ENCODE measurements around the gene RNGTT.

Gene RNGTT

DNA sequence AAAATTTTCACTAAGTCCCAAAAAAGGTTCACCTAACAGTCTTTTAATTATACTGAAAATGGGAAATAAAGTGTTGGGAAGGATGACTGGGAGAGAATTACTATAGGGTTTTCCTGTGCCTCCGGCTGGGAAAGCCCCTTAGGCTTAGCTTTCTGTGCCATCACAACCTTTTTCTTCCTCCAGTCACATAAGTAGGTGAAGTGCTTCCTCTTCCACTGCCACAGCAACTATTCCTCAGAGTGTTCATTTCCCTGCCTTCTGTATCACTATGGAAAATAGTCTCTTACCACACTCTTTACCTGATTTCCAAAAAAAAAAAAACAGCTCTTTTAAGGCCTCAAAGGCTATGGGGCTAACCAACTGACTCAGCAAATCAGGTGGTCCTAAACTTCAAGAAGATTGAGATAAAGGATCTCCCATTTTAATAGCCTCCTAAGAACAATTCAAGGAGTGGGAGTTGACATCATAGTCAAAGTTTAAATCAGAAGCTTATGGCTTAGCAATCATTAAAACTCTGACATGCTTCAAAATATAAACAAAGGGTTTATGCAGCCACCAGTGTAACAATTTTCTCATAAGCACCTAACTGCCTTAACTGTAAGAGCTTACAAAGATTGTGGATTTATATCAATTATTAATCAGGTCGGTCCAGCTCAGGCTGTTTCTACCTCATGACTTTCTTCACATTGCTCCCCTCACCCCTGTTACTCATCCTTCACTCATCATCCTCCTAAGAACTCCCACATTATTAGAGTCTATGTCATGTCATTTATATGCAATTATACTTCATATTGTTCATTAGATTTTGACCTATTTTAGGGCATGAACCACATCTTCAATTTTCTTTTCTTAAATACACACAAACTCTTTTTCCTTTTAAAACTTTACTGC, 95.3 kb downstream of the RNGTT start:
- no peak for DNase-seq (ENCODE audit: low read depth)
- H3K4me3 ChIP-seq (ENCODE audit: control insufficient read depth, low read depth, low read length), result no peak overlapping the region
- TF ChIP-seq, protein P1, sequence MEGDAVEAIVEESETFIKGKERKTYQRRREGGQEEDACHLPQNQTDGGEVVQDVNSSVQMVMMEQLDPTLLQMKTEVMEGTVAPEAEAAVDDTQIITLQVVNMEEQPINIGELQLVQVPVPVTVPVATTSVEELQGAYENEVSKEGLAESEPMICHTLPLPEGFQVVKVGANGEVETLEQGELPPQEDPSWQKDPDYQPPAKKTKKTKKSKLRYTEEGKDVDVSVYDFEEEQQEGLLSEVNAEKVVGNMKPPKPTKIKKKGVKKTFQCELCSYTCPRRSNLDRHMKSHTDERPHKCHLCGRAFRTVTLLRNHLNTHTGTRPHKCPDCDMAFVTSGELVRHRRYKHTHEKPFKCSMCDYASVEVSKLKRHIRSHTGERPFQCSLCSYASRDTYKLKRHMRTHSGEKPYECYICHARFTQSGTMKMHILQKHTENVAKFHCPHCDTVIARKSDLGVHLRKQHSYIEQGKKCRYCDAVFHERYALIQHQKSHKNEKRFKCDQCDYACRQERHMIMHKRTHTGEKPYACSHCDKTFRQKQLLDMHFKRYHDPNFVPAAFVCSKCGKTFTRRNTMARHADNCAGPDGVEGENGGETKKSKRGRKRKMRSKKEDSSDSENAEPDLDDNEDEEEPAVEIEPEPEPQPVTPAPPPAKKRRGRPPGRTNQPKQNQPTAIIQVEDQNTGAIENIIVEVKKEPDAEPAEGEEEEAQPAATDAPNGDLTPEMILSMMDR (IDR thresholded peaks at IDR 0.05; ENCODE audit: control insufficient read depth, insufficient read depth, low read depth, low read length, missing control alignments), result no peak

DNA sequence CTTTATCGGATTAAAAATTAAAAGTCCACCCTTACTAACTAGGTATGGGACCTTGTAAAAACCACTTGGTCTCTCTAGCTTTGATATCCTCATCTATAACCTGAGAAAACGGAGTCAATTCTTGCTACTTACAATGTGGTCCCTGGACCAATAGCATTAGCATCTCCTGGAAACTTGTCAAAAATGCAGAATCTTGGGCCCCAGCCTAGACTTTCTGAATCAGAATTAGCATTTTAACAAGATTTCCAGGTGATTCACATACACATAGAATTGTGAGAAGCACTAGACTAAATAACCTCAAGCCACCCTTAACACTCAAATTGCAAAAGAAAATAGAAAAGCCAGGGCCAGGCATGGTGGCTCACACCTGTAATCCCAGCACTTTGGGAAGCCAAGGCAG, 96.6 kb downstream of the RNGTT start:
- TF ChIP-seq, protein P1 (IDR thresholded peaks at IDR 0.05; ENCODE audit: control insufficient read depth, insufficient read depth, low read depth, low read length, missing control alignments), result no peak

GRCh38 chr6:88865275-88865674, 98.1 kb downstream of the RNGTT start:
- DNase-seq (ENCODE audit: low read depth), result no peak
- TF ChIP-seq, protein P1 (IDR thresholded peaks at IDR 0.05; ENCODE audit: control insufficient read depth, insufficient read depth, low read depth, low read length, missing control alignments), result no peak
- no peak overlapping the region for H3K4me3 ChIP-seq (ENCODE audit: control insufficient read depth, low read depth, low read length)

More for the DNA sequence above, 96.6 kb downstream of the RNGTT start:
- no peak overlapping the region for H3K4me3 ChIP-seq (ENCODE audit: control insufficient read depth, low read depth, low read length)
- DNase-seq (ENCODE audit: low read depth), result no peak

DNA sequence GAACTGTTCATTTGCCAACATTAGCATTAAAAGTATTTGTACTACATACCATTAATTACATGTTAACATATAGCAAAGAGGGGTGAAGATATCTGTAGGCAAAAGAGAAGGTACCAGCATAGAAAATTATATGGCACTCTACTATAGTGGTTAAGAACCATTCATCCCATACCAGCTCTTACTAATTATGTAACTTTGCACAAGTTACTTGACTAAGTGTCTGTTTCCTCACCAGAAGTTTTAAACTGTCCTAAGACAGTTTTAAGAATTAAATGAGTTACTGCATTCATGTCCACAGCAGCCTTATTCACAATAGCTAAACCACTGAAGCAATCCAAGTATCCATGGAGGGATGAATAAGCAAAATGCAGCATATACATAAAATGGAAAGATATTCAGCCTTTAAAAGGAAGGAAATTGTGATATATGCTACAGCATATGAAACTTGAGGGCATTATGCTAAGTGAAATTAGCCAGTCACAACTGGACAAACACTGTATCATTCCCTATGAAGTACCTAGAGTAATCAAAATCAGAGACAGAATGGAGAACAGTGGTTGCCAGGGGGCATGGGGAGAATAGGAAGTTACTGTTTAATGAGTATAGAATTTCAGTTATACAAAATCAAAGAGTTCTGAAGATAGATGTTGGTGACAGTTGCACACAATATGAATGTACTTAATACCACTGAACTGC, 98.9 kb downstream of the RNGTT start:
- DNase-seq (ENCODE audit: low read depth), result no peak
- TF ChIP-seq, protein P1 (IDR thresholded peaks at IDR 0.05; ENCODE audit: control insufficient read depth, insufficient read depth, low read depth, low read length, missing control alignments), result no peak
- no peak overlapping the region for H3K4me3 ChIP-seq (ENCODE audit: control insufficient read depth, low read depth, low read length)

- H3K4me3 ChIP-seq (ENCODE audit: control insufficient read depth, low read depth, low read length), result no peak overlapping the region
- DNase-seq (ENCODE audit: low read depth), result no peak
- TF ChIP-seq, protein P1 (IDR thresholded peaks at IDR 0.05; ENCODE audit: control insufficient read depth, insufficient read depth, low read depth, low read length, missing control alignments), result no peak
Observed at GRCh38 chr6:88860310-88860709, 103.1 kb downstream of the RNGTT start.

- DNase-seq (ENCODE audit: low read depth), result no peak
- TF ChIP-seq, protein P1 (IDR thresholded peaks at IDR 0.05; ENCODE audit: control insufficient read depth, insufficient read depth, low read depth, low read length, missing control alignments), result no peak
- H3K4me3 ChIP-seq (ENCODE audit: control insufficient read depth, low read depth, low read length), result no peak overlapping the region
Observed at GRCh38 chr6:88858455-88858854, 105.0 kb downstream of the RNGTT start.
